ENCODE measurements around the gene SLCO2A1. TPM values are rescaled to one million over a fixed set of nuclear protein-coding genes. Genes with fewer than 3 reads are reported as not detected.

SLCO2A1 gene
- total RNA-seq, 1 donor from 2014 or later = 59.2 TPM

DNA sequence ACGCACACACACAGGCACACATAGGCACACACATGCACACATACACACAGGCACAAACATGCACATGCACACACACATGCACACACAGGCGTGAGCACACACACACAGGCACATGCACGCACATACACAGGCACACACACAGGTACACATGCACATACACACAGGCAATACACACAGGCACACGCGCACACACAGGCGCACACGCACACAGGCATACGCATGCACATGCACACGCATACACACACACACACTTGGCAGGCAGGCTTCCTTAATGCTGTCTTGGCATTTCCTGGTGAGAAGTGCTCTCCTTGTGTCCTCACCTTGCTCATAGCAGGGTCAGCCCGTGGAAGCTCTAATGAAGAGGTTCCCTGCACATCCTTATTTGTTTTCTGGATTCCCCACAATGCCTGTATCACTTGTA, 8.4 kb upstream of the SLCO2A1 start:
- intact Hi-C loops (cut with DNase I) = no loop called here
- DNase-seq (ENCODE audit: low spot score) = peak; percentile 73

DNA sequence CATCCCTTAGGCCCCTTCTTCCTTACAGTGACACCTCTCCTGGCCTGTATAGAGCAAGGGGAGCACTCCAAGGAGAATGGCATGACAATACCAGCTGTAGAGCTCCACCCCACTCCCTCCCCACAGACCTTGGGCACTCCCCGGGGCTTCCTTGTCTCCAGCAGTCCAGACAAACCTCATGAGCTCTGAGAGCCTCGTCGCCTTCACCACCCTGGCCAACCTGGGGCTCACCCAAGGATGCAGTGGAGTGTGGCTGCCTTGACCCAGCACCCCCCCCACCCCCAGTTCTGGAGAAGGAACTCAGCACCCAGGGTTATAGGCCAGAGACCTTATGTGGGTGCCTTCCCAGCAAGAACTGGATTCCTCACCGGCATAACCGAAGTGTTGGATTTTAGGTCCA, 7.4 kb upstream of the SLCO2A1 start:
- peak; percentile 26 for DNase-seq (ENCODE audit: low spot score)
- intact Hi-C loops (cut with DNase I) = no loop called here

DNA sequence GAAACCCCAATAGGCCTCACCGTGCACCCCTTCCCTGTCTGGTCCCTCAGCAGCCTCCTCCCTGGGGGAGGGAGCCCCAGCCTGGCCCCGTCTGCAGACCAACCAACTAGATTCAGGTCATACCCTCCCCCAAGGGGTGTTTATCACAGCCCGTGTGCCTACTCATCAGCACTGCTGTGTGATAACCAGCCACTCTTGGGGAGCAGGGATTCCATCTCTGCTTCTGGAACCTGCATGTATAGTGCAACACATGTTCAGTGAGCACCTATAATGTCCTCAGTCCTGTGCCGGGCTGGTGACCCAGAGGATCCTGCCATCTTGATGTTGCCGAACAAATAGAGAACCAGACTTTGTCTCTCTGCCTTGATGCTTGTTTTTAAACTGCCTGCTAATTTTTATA, 6.6 kb upstream of the SLCO2A1 start:
- intact Hi-C loops (cut with DNase I) = no loop called here
- no peak for DNase-seq (ENCODE audit: low spot score)

DNA sequence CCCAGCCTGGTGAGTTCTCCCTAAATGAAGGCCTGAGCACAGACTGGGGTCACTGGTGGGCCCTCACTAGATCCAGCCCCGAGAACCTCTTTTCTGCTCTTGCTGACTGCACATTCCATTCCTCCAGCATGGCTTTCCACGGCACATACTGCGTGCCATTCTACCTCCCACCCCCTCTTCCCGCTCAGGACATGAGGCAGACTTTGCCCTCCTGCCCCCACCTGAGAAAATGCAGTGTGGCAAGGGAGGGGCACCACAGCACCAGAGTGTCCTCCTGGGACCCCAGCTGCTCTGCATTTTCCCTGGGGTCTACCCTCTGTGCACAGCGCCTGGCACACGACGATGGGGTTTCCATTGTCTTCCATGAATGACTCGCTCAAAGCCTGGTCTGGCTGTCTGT, 6.1 kb upstream of the SLCO2A1 start:
- DNase-seq (ENCODE audit: low spot score) = peak; percentile 38
- intact Hi-C loops (cut with DNase I) = no loop called here

DNA sequence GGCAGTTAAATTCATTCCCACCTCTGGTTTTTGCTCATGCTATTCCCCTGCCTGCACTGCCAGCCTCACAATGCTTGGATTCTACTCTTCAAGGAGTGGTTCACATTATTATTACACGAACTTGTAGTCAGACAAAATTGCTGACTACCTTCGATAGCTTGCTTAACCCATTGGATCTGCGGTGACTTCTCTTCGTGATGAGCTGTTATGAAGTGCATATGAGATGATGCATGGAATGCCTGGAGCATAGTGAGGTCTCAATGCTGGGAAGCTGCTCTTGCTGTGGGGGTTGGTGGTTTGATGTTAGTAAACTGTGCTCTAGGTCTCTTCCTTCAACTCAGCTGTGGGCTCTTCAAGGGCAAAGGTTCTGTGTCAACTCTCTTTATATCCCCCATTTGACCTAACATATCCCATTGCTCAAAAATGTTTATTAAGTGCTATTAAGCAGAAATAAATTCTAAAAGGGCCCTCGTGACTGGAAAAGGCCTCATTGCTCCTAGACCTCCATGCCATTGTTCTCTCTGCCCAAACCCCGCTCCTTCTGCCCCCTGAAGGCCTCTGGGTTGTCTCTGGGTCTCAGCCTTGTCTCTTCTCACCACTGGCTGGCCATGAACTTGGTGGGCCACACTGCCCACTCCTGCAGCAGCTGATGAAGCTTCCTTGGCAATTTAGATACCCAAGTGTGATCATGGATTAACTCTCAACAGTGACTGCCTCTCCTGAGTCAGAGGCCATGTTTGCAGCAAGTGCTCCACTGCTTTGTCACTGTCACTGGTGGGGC, 4.5 kb upstream of the SLCO2A1 start:
- intact Hi-C loops (cut with DNase I) = loop anchor here (5.0 kb wide), 1 partner anchor 87 kb away; no protein-coding TSS in a partner anchor
- peak; percentile 6 for DNase-seq (ENCODE audit: low spot score)

DNA sequence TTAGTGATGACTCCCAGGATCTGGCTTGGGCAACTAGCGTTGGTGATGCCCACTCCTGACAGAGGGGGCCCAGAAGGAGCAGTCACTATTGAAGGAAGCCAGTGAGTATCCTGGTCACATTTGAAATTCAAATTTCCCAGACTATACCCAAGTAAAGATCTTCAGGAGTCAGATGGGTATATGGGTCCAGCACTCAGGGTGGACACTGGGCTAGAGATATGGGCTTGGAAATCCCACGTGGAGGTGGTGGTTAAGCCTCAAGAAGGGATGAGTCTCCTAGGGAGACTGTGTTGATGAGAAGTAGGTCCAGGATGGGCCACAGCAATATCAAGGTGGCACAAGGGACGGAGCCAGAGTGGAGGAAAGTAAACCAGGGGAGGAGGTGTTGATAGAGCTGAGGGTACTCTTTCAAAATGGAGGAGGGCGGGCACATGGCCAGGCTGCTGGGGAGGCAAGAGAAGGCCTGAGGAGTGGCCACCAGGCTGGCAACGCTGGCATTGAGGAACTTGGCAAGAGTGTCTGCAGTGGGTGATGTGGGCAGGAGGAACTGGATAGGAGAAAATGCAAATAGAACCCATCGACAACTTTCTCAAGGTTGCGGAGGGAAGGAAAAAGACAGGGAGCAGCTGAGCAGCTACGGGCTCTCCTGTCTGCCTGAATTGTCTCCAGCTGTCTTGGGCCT, 3.7 kb upstream of the SLCO2A1 start:
- DNase-seq (ENCODE audit: low spot score) = peak; percentile 67
- intact Hi-C loops (cut with DNase I) = loop anchor here (5.0 kb wide), 1 partner anchor 86 kb away; no protein-coding TSS in a partner anchor

DNA sequence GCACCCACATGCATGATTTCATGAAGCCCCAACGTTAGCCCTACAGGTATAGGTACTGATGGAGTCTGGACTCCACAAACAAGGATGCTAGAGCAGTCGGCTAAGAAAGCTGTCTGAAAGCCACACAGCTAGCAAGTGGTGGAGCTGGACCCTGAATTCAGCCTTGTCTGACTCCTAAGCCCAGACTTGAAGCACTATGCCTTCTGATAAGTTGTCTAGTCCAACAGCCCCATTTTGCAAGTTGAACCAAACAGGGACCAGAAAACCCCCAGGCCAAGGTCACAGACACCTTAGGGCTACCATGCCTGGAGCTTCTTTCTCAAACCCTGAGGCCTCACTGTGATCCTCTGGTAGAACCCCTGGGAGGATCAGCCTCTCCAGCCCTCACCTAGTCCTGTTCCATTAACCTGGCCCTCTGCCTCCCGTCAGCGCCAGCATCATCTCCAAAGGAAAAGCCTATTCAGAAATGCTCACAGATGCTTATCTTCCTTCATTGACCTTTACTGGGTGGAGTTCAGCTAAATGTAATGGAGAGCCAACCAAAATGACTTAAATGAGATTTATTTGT, 1.7 kb upstream of the SLCO2A1 start:
- intact Hi-C loops (cut with DNase I) = loop anchor here (5.0 kb wide), 1 partner anchor 84 kb away; no protein-coding TSS in a partner anchor
- no peak for DNase-seq (ENCODE audit: low spot score)

DNA sequence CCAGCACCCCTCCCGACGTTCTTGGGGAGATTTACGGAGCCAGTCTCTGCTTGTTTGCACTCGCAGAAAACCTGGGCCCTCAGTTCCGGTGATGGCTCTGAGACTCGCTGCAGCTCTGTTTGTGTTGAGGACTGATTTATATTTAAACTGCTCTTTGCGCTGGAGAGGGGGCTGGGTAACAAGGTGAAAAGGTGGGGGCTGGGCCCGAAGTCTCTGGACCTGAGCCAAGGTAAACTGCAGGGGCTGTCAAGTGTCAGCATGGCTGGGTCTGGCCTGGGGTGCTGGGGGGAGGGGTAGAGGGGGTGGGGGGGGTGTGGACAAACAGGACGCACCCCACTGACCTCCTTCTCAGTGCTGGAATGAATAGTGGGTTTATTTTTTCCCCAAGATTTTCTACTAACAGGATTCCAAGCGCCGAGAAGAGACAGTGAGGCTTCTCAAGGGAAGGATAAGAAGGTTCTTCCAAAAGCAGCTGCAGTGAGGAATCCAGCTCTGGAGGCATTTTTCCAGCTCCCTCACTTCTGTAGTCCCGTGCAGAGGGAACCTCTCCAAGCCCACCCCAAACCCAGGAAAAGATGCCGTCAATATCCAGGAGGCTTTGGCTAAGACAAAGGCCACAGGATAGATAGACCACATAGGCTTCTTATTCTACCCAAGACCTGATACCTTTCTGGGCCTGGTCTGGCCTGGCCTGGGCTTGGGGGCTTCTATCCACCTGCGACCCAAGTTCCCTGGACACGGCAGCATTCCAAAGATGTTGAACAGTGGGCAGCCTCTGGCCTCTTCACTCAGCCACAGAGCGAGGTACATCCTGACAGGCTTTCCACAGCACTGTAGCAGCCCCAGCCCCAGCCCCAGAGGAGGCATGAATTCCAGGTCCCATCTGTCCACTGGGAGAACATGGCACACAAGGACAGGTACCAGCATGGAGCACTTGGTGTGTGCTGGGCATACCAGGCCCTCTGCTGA, 938 bp upstream of the SLCO2A1 start:
- DNase-seq (ENCODE audit: low spot score) = no peak
- intact Hi-C loops (cut with DNase I) = loop anchor here (5.0 kb wide), 1 partner anchor 83 kb away; no protein-coding TSS in a partner anchor

DNA sequence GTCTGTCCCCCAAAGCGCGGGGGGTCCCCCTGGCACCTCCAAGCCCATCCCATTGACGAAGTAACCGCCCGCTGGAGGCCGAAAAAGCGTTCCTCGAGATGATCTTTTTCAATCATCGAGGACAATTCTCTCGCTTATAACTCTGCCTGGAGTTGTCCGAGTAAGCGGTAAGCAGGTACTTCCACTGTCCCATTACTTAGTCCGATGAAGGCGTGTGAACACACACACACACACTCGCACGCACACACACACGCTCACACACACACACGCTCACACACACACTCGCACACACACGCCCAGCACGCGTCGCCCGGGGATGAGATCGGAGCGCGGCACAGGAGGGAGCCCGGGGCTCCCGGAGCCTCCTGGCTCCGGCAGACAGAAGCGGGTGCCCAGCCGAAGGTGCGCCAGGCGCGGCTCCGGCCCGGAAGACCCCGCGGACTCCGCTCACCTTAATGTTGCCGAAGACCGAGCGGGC, 430 bp downstream of the SLCO2A1 start:
- DNase-seq (ENCODE audit: low spot score) = no peak
- intact Hi-C loops (cut with DNase I) = no loop called here

DNA sequence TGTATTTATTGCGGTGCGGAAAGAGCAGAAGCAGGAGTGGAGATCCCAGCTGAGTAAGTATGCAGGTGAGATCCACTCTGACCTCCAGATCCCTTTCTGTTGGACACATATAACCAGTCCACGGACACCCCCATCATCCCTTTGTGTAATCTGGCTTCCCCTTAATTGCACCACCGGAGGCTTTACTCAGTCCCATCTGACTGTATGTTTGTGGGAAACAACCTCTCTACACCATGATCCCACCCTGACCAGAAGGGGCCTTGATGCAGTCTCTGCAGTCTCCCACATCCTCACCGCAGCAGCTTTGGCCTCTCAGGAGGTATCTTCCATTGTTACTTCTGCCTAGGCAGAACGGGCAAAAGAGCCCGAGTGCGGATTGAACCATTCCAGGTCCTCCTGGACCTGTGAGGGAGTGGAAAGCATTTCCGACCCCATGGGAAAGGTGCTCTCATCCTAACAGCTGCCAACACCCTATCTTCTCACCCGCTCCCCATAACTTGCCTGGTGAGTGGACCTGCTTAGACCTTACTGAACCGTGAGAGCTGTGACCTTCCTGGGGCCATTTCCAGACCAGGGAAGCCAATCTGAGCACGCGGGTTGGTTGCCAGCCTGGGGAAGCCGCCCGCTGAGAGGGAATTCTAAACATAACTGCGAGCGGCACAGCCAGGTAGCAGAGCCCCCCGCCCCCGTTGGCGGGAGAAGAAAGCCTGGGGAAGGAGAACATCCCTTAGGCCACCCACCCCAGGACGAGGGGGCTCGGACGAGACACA, 1.1 kb downstream of the SLCO2A1 start:
- intact Hi-C loops (cut with DNase I) = no loop called here

DNA sequence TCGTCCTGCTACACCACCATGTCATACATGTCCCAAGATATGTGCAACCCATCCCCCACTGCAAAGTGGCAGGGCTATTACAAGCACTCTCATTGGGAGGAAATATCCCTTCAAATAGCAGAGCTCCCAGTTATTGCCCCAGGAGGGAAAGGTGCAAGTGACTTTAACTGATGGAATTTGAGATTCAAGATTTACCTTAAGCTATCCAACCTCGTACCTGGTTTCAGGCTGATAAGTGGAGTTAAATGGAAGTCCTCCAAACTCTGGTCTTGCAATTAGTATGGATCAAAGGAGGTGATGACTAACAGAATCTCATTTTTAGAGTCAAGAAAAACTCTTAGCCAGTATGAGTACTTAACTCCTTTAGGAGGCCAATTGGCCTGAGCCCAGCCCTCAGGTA, 2.1 kb downstream of the SLCO2A1 start:
- DNase-seq (ENCODE audit: low spot score) = no peak
- intact Hi-C loops (cut with DNase I) = no loop called here

More for the DNA sequence above, 1.1 kb downstream of the SLCO2A1 start:
- no peak for DNase-seq (ENCODE audit: low spot score)

DNA sequence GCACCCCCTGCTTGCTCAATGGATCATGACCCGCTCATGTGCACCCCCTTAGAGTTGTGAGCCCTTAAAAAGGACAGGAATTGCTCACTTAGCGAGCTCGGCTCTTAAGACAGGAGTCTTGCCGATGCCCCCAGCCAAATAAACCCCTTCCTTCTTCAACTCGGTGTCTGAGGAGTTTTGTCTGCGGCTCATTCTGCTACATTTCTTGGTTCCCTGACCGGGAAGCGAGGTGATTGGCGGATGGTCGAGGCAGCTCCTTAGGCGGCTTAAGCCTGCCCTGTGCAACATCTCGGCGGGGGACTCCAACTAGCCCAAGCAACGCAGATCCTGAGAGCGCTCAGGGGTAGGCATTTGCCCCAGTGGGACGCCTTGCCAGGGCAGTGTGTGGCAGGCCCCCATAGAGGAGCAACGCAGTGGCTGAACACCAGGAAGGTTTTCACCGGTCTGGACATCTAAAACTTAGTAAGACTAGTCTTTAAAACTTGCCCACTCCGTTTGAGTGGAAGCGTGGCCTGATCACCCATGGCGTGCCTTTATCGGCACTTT, 9.5 kb downstream of the SLCO2A1 start:
- intact Hi-C loops (cut with DNase I) = no loop called here
- DNase-seq (ENCODE audit: low spot score) = no peak

DNA sequence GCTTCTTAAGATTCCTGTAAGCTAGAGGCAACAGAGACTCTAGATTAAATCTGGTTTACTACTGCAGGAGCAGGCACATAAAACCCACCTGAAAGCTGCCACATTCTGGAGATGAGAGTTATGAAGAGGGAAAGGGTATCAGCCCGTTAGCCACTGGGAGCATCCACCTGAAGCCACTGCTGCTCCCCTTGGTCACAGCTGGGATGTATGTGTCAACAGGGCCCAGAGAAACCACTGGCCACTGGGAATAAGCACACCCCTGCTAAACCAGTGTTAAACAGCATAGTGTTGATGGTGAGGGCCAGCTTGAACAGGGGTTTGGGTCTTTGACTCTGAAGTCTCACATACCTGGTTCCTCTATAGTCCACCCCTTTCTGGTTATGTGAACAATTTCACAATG, 10.9 kb downstream of the SLCO2A1 start:
- intact Hi-C loops (cut with DNase I) = no loop called here
- no peak for DNase-seq (ENCODE audit: low spot score)

DNA sequence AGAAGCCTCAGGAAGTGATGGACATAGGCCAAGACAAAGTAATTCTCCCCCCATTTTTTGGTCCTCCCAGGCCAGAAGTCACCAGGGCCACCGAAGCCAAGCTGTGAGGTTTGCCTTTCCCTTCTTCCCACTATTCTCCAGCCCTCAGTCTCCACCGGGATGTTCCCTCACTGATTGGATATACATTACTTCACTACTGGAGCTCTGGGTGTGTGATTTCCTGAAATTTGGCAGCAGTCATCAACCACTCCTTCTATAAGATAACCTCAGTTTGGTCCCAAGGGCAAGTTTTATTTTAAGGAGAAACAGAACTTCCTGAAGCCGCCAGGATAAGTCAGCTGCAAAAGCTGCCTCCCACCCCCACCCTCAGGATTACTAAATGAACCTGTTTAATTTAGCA, 11.3 kb downstream of the SLCO2A1 start:
- no peak for DNase-seq (ENCODE audit: low spot score)
- intact Hi-C loops (cut with DNase I) = no loop called here

DNA sequence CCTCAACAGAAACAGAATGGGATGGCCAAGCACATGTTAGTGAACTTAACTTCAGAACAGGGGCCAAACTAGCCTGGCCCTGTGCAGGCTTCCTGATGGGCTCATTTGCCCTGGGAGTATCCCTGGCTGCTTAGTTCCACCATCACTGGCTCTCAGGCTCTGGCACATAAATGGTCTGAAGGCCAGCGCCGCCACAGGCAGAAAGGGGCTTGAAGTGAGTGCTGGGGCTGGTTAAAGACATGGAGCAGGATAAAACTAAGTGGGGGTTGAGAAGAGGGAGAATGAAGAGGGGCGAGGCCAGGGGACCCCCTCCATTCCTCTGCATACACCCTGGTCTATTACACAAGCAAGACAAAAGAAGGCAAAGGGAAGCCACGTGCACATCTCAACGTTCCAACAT, 12.2 kb downstream of the SLCO2A1 start:
- intact Hi-C loops (cut with DNase I) = no loop called here
- DNase-seq (ENCODE audit: low spot score) = no peak

DNA sequence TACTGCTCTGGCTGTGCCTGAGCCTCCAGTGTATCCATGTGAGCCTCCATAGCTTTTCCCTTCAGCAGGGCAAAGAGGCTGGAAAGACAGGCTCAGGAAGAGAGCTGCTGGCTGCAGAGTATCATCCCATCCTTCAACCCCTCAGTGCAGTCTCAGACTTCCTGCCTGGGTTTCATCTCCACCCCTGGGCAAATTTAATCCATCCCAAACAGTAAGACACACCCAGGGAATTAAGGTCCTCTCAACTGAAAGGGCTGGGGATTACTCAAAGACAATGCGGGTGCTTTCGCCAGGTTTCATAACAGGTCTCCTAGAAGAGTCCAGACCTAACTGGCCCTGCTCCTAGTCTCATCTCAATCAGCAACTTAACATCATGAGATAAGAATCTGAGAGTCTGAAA, 15.5 kb downstream of the SLCO2A1 start:
- no peak for DNase-seq (ENCODE audit: low spot score)
- intact Hi-C loops (cut with DNase I) = no loop called here

DNA sequence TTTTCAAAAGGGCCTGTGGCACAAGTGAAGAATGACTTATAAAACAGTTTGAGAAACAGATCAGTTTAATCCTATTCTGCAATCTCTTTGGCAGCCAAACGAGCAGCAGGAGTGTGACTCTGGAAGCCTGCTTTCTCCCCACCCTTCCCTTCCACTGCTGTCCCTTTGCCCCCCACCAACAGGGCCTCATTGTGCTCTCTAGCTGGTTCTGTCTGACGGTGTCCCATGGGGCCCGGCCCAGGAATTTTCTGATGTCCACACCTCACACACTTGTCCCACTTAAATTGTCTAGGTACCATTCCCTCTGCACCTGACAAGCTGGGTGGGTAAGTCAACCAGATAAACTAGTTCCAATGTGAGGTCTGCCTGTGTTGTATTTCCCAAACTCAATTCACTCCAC, 16.4 kb downstream of the SLCO2A1 start:
- intact Hi-C loops (cut with DNase I) = no loop called here
- no peak for DNase-seq (ENCODE audit: low spot score)

DNA sequence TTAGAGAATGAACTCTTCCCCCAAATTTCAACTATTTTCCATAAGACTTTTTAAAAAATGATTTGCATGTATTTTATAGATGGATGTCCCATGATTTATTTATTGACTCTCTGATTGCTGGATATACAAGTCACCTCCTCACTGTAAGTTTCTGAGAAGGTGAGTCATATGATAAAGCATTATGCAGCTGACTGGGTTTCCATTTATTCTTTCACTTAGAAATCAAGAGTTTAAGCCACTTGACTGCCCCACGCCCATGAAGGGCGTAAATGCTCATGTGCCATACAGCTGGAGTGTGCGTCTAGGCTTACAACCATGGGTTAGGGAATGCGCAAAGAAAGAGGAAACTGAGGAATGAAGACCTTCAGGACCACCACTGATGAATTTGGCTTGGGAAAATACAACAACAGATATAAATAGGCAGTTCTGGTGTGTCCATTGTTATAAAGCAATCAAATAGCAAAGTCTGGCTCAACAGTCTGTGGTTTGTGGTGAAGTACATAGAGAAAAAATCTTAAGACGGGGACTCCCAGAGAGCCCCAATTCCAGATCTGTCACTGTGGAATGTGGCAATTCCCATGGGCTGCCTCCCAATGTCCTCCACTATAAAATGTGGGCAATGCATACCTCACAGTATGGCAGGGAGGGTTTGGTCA, 20.3 kb downstream of the SLCO2A1 start:
- DNase-seq (ENCODE audit: low spot score) = no peak
- intact Hi-C loops (cut with DNase I) = no loop called here

Measured in cardiac septum (tissue), 1 donor.